Mesendoderm (in vitro differentiated cells): Measurements from ENCODE around the gene BDKRB2.

Experiments
- DNase-seq: peaks from one replicate; pipeline ENCODE4 v3.0.0; 2013
- H2AK5ac ChIP-seq: 2 replicates; pipeline ENCODE4 v1.6.1; 2013; ENCODE audit warnings: low read length, inconsistent platforms
- H2BK120ac ChIP-seq: 2 replicates; pipeline ENCODE4 v1.6.1; 2013; ENCODE audit warnings: low read depth, mild to moderate bottlenecking, low read length, moderate library complexity, mixed read lengths
- H2BK15ac ChIP-seq: replicated peaks from 2 replicates; pipeline ENCODE4 v1.6.1; 2013; ENCODE audit warnings: low read depth, mild to moderate bottlenecking, moderate library complexity
- H2BK5ac ChIP-seq: 2 replicates; pipeline ENCODE4 v1.6.1; 2013; ENCODE audit warnings: low read length, inconsistent platforms
- H3K18ac ChIP-seq: 2 replicates; pipeline ENCODE4 v1.6.1; 2013; ENCODE audit warnings: mild to moderate bottlenecking, low read length, mixed read lengths
- H3K23ac ChIP-seq: one replicate; pipeline ENCODE4 v1.6.1; 2013; ENCODE audit warnings: low read length
- H3K27ac ChIP-seq: 2 replicates; pipeline ENCODE4 v1.5.1; 2013; ENCODE audit warnings: low read depth, mild to moderate bottlenecking, inconsistent platforms, low read length, moderate library complexity
- H3K27me3 ChIP-seq: 2 replicates; pipeline ENCODE4 v1.6.1; 2013; ENCODE audit warnings: low read length, control low read depth, mild to moderate bottlenecking, inconsistent platforms; ENCODE audit not compliant: insufficient read depth, poor library complexity
- H3K36me3 ChIP-seq: 2 replicates; pipeline ENCODE4 v1.6.1; 2013; ENCODE audit warnings: low read length, inconsistent platforms; ENCODE audit not compliant: control insufficient read depth, insufficient read depth
- H3K4ac ChIP-seq: one replicate; pipeline ENCODE4 v1.6.1; 2013; ENCODE audit warnings: low read depth, mild to moderate bottlenecking, low read length, moderate library complexity
- H3K4me1 ChIP-seq: 2 replicates; pipeline ENCODE4 v1.6.1; 2013; ENCODE audit warnings: low read depth, low read length, inconsistent platforms; ENCODE audit not compliant: control insufficient read depth
- H3K4me2 ChIP-seq: 2 replicates; pipeline ENCODE4 v1.6.1; 2013; ENCODE audit warnings: low read length
- H3K4me3 ChIP-seq: 2 replicates; pipeline ENCODE4 v1.5.1; 2013; ENCODE audit warnings: mild to moderate bottlenecking, low read length
- H3K56ac ChIP-seq: one replicate; pipeline ENCODE4 v1.6.1; 2013; ENCODE audit warnings: low read length
- H3K79me1 ChIP-seq: 2 replicates; pipeline ENCODE4 v1.6.1; 2013; ENCODE audit warnings: low read length, inconsistent platforms
- H3K79me2 ChIP-seq: 2 replicates; pipeline ENCODE4 v1.6.1; 2013; ENCODE audit warnings: mild to moderate bottlenecking, low read length; ENCODE audit not compliant: control insufficient read depth, insufficient read depth
- H3K9ac ChIP-seq: 2 replicates; pipeline ENCODE4 v1.6.1; 2013; ENCODE audit warnings: low read length, inconsistent platforms
- H4K5ac ChIP-seq: one replicate; pipeline ENCODE4 v1.6.1; 2013; ENCODE audit warnings: low read length
- H4K8ac ChIP-seq: one replicate; pipeline ENCODE4 v1.6.1; 2013; ENCODE audit warnings: low read depth, mild to moderate bottlenecking, control low read depth, low read length, moderate library complexity
- WGBS: extraction: QIAGEN DNeasy Blood & Tissue Kit; methylation state at CpG from one replicate; pipeline ENCODE4 v1.1.7; 2013; ENCODE audit warnings: low lambda C conversion rate, missing lambda C conversion rate; ENCODE audit not compliant: insufficient coverage; ENCODE audit errors: extremely low coverage; 5-methylcytosine and 5-hydroxymethylcytosine counted together

The BDKRB2 gene

DNA sequence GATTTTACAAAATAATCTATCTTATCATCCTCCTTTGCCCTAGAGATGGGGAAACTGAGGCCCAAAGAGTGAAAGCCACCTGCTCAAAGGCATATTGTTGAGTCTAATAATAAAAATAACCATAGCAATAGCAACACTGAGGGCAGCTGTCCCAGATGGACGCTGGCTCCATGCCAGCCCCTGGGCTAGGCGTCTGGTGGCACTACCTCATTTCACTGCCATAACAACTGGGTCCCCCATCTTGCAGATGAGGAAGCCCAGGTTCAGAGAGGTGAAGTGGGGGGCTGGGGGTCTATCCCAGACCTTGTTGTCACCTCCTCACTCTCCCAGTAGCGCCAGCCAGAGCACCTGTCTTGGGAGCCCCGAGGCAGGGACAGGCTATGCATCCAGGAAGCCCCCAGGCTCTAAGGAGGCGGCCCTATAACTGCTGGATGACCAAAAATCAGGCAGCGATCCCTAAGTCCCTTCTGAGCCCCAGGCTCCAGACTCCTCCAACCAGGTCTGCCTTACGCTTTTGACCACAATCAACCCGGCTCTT, 12.8 kb downstream of the BDKRB2 start:
- H2BK120ac ChIP-seq: no peak overlapping the region
- H3K23ac ChIP-seq: no peak overlapping the region
- no CpG with 5 or more reads among the region's 8 CpGs for WGBS
- H2AK5ac ChIP-seq: no peak overlapping the region
- H4K5ac ChIP-seq: no peak overlapping the region
- no peak overlapping the region for H3K27ac ChIP-seq
- no peak for DNase-seq
- no peak overlapping the region for H2BK15ac ChIP-seq
- H3K79me2 ChIP-seq: no peaks in the 10 kb centered on the region
- H3K18ac ChIP-seq: no peak overlapping the region
- no peaks in the 10 kb centered on the region for H3K27me3 ChIP-seq
- H3K36me3 ChIP-seq: no peaks in the 10 kb centered on the region
- H3K4me3 ChIP-seq: no peak overlapping the region
- no peak overlapping the region for H3K9ac ChIP-seq
- no peak overlapping the region for H3K4ac ChIP-seq
- H3K79me1 ChIP-seq: no peaks in the 10 kb centered on the region
- H3K4me2 ChIP-seq: no peak overlapping the region
- no peaks in the 10 kb centered on the region for H3K4me1 ChIP-seq
- H2BK5ac ChIP-seq: no peak overlapping the region
- H3K56ac ChIP-seq: no peak overlapping the region
- no peak overlapping the region for H4K8ac ChIP-seq

- no peak overlapping the region for H4K5ac ChIP-seq
- H3K79me1 ChIP-seq: no peaks in the 10 kb centered on the region
- WGBS: no CpG with 5 or more reads among the region's 7 CpGs
- H4K8ac ChIP-seq: no peak overlapping the region
- H3K4me1 ChIP-seq: no peaks in the 10 kb centered on the region
- H2BK15ac ChIP-seq: no peak overlapping the region
- no peak overlapping the region for H3K9ac ChIP-seq
- no peak overlapping the region for H2BK120ac ChIP-seq
- DNase-seq: no peak
- no peak overlapping the region for H3K4ac ChIP-seq
- no peak overlapping the region for H2AK5ac ChIP-seq
- H3K23ac ChIP-seq: no peak overlapping the region
- no peaks in the 10 kb centered on the region for H3K79me2 ChIP-seq
- H3K18ac ChIP-seq: no peak overlapping the region
- H3K4me2 ChIP-seq: no peak overlapping the region
- no peak overlapping the region for H3K56ac ChIP-seq
- no peaks in the 10 kb centered on the region for H3K27me3 ChIP-seq
- H3K4me3 ChIP-seq: no peak overlapping the region
- H2BK5ac ChIP-seq: no peak overlapping the region
- H3K27ac ChIP-seq: no peak overlapping the region
- H3K36me3 ChIP-seq: no peaks in the 10 kb centered on the region
Measured at GRCh38 chr14:96221109-96221650, 16.5 kb downstream of the BDKRB2 start.

- Histone ChIP-seq H3K23ac (no peak overlapping the region), H2BK15ac (no peak overlapping the region), H3K36me3 (no peaks in the 10 kb centered on the region), H3K4me3 (no peak overlapping the region), H3K79me2 (no peaks in the 10 kb centered on the region), H3K4me1 (no peaks in the 10 kb centered on the region), H3K79me1 (no peaks in the 10 kb centered on the region), H3K9ac (no peak overlapping the region), H3K56ac (no peak overlapping the region), H3K27me3 (no peaks in the 10 kb centered on the region), H4K8ac (no peak overlapping the region), H3K27ac (no peak overlapping the region), H2AK5ac (no peak overlapping the region), H4K5ac (no peak overlapping the region), H3K18ac (no peak overlapping the region), H2BK5ac (no peak overlapping the region), H3K4me2 (no peak overlapping the region), H3K4ac (no peak overlapping the region), H2BK120ac (no peak overlapping the region)
- no CpG with 5 or more reads among the region's 8 CpGs for WGBS
- DNase-seq: no peak
Measured at GRCh38 chr14:96221841-96222240, 17.2 kb downstream of the BDKRB2 start.

GRCh38 chr14:96224480-96225096, 19.9 kb downstream of the BDKRB2 start:
- no peak overlapping the region for H4K5ac ChIP-seq
- WGBS: no CpG with 5 or more reads among the region's 8 CpGs
- H3K79me1 ChIP-seq: no peaks in the 10 kb centered on the region
- H3K4me3 ChIP-seq: no peak overlapping the region
- H3K36me3 ChIP-seq: no peaks in the 10 kb centered on the region
- no peaks in the 10 kb centered on the region for H3K27me3 ChIP-seq
- no peak overlapping the region for H2BK15ac ChIP-seq
- no peak overlapping the region for H3K56ac ChIP-seq
- no peak overlapping the region for H2AK5ac ChIP-seq
- no peaks in the 10 kb centered on the region for H3K4me1 ChIP-seq
- H3K4ac ChIP-seq: no peak overlapping the region
- no peak overlapping the region for H3K18ac ChIP-seq
- H2BK5ac ChIP-seq: no peak overlapping the region
- H2BK120ac ChIP-seq: no peak overlapping the region
- no peaks in the 10 kb centered on the region for H3K79me2 ChIP-seq
- no peak overlapping the region for H3K27ac ChIP-seq
- DNase-seq: no peak
- no peak overlapping the region for H3K9ac ChIP-seq
- H3K4me2 ChIP-seq: no peak overlapping the region
- no peak overlapping the region for H4K8ac ChIP-seq
- H3K23ac ChIP-seq: no peak overlapping the region

DNA sequence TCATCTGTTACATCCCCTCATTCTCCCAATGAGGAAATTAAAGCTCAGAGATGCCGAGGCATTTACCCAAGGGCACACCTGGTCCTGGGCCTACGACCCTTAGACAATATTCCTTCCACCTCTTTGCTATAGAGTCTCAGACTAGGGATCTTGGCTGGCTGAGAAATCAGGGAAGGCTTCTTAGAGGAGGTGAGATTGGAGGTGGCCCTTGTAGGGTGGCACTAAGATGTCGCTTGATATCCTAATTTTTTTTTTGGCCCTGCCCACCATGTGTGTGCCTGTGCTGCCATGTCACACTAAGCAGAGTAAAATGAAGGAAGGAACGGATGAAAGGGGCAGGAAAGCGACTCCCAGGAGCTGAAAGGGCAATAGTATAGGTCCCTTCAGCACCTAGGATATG, 20.6 kb downstream of the BDKRB2 start:
- no CpG with 5 or more reads among the region's 5 CpGs for WGBS
- H3K27me3 ChIP-seq: no peaks in the 10 kb centered on the region
- no peak overlapping the region for H3K18ac ChIP-seq
- no peak overlapping the region for H2BK15ac ChIP-seq
- H3K79me2 ChIP-seq: no peaks in the 10 kb centered on the region
- DNase-seq: no peak
- no peaks in the 10 kb centered on the region for H3K4me1 ChIP-seq
- no peak overlapping the region for H4K8ac ChIP-seq
- H3K36me3 ChIP-seq: no peaks in the 10 kb centered on the region
- no peak overlapping the region for H3K56ac ChIP-seq
- no peak overlapping the region for H3K27ac ChIP-seq
- H3K79me1 ChIP-seq: no peaks in the 10 kb centered on the region
- H3K4me2 ChIP-seq: no peak overlapping the region
- H3K4me3 ChIP-seq: no peak overlapping the region
- no peak overlapping the region for H2AK5ac ChIP-seq
- H3K4ac ChIP-seq: no peak overlapping the region
- H3K23ac ChIP-seq: peak overlapping the region; percentile 45
- H3K9ac ChIP-seq: no peak overlapping the region
- no peak overlapping the region for H2BK5ac ChIP-seq
- H4K5ac ChIP-seq: no peak overlapping the region
- H2BK120ac ChIP-seq: no peak overlapping the region

DNA sequence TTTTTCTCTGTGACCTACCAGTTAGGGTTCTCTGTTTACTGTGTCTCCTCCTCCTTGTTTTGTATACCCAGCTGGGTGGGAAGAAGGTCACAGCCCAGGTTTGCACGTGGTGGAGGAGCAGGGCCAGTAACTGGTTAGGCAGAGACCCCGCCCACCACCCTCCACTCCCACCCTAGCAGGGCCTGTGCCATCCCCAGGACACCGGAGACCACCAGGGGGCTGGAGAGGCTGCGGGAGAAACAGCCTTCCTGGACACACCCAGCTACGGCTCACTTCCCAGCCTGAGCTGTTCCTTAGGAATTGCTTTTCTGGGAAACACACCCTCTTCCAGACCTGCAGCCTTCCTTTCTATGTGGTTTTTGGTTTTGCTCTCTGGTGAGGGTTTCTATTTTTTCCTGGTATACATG, 21.1 kb downstream of the BDKRB2 start:
- no peaks in the 10 kb centered on the region for H3K79me1 ChIP-seq
- H2AK5ac ChIP-seq: no peak overlapping the region
- no peak overlapping the region for H3K4ac ChIP-seq
- H4K8ac ChIP-seq: no peak overlapping the region
- H3K56ac ChIP-seq: no peak overlapping the region
- no peaks in the 10 kb centered on the region for H3K27me3 ChIP-seq
- no peak overlapping the region for H3K27ac ChIP-seq
- peak; percentile 62 for DNase-seq
- no peak overlapping the region for H2BK5ac ChIP-seq
- no peaks in the 10 kb centered on the region for H3K79me2 ChIP-seq
- H3K36me3 ChIP-seq: no peaks in the 10 kb centered on the region
- no peak overlapping the region for H3K4me3 ChIP-seq
- H3K9ac ChIP-seq: no peak overlapping the region
- H2BK120ac ChIP-seq: no peak overlapping the region
- H3K4me1 ChIP-seq: no peaks in the 10 kb centered on the region
- no peak overlapping the region for H3K18ac ChIP-seq
- H3K4me2 ChIP-seq: no peak overlapping the region
- no peak overlapping the region for H4K5ac ChIP-seq
- no peak overlapping the region for H2BK15ac ChIP-seq
- H3K23ac ChIP-seq: no peak overlapping the region
- no CpG with 5 or more reads among the region's 5 CpGs for WGBS
